HG03139 (cell line): ENCODE measurements around the gene SGTA.

Experiments used
- ATAC-seq: cut with Tn5 transposase; IDR thresholded peaks from one replicate; pipeline ENCODE4 v1.9.1; 2021; ENCODE audit not compliant: unreplicated experiment

The SGTA gene

DNA sequence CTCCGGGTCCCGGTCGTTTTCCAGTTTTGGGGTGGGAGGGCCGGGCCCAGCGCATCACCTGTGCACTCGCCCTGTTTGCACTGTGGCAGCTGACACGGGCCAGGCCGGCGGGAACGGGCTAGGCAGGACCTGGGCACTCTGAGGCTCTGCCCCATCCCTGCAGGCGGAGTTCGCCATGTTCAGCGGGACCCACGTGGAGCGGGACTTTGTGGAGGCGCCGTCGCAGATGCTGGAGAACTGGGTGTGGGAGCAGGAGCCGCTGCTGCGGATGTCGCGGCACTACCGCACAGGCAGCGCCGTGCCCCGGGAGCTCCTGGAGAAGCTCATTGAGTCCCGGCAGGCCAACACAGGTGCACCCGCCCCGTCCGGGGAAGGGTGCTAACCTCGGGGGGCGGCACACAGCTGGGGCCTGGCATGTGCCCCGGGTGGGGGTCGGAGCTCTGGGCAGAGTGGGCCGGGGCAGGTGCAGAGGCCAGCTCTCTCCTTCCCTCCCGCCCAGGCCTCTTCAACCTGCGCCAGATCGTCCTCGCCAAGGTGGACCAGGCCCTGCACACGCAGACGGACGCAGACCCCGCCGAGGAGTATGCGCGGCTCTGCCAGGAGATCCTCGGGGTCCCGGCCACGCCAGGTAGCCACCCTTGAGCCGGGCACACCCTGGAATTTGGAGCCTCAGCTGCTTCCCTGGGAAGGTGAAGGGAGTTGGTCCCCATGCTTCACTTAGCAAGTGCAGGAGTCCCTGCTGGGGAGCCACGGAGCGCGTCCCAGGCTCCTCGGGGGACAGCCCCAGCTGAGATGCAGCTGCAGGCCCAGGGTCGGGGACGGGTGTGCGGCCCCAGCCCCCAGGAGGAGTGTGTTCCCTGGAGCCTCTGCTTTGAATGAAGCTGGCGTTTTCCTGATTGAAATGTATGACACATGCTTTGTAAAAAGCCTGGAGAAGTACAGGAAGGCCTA, 27.3 kb upstream of the SGTA start:
- ATAC-seq = no peak

DNA sequence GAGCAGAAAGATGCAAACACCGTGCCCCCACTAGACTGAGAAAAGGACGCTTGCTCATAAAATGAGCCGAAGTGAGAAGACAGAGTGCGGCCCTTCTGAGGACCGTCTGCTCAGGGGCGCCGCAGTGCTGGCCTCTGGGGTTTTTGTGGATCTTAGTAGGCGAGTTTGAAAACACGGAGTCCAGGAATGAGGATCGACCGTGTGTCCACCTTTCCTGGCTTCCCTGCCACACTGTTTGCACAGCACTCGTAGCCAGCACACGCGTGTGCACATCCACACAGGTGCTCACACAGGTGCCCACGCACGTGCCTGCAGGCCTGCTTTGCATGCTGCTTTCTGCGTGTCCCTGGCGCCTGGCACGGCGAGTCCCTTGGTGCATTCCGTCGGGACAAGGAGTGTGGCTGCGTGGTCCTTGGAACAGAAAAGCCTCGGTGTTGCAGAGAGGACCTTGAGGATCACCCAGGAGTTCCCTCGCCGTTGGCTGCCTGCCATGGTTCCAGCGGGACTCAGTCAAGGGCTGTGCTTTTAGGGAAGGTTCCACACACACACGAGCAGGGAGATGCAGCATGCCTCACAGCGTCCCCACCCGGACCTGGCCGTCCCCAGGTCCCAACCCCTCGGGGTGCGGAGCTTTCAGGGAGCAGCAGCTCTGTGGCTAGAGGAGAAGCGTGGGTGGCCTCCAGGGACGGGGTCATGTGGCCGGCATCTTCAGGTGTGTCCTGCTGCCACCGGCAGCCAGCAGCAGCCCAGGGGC, 26.5 kb upstream of the SGTA start:
- ATAC-seq = no peak

DNA sequence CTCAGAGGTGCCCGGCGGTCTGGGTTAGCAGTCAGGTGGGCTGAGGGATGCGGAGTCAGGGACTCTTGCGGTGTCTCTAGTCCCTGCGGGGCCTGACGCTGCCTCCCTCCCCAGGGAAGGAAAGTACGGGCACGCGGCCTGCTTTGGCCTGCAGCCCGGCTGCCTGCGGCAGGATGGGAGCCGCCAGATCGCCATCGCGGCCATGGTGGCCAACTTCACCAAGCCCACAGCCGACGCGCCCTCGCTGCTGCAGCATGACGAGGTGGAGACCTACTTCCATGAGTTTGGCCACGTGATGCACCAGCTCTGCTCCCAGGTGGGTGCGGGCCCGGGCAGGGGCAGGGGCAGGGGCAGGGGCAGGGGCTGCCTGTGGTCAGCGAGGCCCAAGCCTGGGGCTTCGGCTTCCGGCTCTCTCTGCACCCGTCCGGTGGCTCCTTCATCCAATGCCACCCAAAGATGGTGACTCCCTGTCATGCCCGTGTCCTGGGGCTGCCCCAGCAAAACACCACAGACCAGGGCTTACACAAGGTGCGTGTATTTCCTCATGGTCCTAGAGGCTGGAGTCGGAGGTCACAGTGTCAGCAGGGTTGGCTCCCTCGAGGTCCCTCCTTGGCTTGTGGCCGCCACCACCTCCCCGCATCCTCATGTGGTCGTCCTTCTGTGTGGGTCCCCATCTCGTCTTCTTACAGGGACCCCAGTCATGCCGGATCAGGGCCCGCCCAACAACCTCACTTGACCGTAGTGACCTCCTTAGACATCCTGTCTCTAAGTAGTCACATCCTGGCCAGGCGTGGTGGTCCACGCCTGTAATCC, 25.3 kb upstream of the SGTA start:
- ATAC-seq = no peak

DNA sequence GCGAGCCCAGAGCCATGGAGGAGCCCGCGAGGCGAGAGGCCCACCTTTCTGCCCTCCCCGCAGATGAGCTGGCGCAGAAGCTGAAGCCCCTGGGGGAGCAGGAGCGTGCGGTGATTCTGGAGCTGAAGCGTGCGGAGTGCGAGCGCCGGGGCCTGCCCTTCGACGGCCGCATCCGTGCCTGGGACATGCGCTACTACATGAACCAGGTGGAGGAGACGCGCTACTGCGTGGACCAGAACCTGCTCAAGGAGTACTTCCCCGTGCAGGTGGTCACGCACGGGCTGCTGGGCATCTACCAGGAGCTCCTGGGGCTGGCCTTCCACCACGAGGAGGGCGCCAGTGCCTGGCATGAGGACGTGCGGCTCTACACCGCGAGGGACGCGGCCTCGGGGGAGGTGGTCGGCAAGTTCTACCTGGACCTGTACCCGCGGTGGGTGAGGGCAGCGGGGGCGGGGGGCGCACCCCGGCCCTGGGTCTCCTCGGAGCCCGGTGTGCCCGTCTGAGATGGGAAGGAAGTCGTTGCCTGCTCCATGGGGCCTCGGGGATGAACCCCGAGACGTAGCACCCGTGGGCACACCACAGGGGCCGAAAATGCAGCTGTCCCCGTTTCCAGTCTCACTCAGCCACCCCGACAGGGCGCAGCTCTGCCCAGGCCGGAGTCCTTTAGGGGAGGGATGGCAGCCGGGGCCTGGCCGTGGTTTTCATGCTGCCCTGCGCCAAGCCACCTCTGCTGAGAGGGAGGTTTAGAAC, 24.5 kb upstream of the SGTA start:
- ATAC-seq = no peak

DNA sequence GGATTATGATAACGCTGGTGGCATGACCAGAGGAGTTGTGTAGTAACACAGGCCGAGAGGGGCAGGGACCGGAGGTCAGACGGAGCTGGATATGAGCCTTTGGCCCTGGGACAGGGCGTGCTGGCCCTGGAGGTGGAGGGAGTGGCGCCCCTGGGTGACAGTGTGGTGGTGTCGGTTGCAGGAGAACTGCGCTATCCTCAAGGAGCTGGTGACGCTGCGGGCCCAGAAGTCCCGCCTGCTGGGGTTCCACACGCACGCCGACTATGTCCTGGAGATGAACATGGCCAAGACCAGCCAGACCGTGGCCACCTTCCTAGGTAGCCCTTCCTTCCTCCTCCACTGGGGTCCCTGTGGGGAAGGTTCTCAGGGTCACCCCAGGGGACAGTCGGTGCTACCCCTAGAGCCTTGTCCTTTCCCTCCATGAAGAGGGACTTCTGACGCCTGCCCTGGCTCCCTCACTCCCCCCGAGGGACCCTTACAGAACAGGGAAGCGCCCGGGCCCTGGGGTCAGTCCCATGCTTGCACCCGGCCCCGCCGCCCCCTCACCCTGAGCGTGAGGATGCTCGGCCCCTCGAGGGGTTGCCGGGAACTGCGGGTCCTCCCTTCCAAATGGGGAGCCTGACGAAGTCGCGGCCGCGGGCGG, 23.8 kb upstream of the SGTA start:
- ATAC-seq = no peak

DNA sequence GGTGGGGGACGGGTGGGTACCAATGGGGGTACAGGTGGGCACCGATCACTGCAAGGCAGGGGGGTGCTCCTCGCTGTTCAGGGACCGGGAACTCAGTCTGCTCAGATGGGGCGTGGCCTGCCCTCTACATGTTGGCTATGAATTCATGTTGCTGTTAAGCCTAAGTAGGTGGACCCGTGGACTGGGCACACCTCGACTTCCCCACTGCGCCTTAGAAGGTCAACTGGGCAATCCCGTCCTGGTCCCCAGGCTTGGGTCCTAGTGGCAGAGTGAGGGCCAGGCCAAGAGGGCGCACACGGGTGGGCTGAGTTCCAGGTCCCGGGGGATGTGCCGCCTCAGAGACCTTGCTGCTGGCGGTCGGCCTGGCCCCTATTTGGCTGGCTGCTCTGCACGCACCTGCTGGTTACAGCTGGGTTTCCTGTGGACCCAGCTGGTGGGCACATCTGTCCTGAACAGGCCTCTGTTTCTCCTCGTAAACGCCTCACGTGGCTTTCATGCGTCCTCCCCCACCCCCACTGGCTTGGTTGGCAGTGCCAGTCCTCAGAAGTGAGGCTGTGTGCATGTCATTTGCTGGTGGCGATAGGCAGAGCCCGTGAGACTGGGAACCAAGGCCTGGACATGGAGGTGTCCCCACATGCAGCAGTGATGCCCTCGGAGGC, 23.0 kb upstream of the SGTA start:
- no peak for ATAC-seq

DNA sequence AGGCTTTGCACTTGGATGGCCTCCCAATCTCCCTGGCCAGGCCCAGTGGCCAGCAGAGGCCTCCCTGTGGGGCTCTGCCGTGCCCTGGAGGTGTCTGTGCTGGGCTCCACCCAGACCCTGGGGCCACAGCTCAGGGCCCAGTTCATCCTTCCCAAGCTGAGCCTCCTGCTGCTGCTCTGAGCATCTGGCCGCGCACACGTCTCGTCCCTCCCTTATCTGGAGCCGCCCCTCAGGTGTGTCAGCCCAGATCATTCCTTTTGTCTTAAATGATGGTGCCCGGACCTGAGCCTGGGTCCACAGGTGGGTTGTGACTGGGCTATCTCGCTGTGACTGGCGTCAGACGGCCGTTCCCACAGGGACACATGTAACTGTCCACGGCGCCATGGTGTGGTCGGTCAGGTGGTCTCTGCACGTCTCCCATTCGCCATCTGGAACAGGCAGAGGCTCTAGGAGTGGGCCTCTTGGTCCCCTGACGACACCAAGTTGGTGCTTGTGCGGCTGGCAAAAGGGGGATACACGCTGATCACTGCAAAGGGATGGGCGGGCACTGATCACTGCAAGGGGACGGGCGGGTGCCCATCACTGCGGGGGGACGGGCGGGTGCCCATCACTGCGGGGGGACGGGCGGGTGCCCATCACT, 22.3 kb upstream of the SGTA start:
- ATAC-seq = no peak

DNA sequence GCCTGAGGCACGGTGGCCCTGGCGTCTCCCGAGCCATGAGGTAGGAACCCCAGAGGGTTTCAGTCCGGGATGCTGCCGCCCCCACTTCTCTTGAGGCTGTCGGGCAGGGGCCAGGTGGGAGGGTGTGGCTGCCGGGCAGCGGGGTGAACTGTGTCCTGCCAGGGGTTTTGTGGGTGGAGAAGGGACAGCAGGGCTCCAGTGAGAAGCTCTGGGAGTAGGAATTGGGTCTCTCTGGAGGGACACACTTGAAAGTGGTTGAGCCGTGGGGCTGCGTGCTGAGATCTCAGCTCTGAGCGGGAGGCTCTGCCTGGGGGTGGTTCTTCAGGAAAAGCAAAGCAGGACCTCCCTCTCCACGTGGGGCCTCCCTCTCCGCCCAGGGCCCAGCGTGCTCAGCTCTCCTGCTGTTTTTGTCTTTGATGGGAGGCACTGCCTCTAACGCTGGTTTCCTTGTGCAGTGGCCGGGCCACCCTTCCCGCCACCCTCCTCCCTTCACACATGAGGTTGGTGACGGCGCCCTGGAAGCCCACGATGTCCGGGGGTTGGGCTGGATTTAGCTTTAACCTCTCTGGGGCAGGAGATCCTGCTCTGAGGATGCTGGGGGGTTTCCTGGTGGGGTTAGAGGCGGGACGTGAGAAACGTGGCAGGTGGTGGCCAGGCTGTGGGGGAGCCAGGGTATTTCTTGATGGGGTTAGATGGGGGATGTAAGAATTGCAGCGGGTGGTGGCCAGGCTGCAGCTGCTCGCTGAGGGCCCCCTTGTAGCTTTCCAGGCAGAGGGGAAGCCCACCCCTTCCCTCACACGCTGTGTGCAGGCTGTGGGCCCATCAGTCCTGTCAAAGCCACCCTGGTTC, 21.3 kb upstream of the SGTA start:
- ATAC-seq = no peak

DNA sequence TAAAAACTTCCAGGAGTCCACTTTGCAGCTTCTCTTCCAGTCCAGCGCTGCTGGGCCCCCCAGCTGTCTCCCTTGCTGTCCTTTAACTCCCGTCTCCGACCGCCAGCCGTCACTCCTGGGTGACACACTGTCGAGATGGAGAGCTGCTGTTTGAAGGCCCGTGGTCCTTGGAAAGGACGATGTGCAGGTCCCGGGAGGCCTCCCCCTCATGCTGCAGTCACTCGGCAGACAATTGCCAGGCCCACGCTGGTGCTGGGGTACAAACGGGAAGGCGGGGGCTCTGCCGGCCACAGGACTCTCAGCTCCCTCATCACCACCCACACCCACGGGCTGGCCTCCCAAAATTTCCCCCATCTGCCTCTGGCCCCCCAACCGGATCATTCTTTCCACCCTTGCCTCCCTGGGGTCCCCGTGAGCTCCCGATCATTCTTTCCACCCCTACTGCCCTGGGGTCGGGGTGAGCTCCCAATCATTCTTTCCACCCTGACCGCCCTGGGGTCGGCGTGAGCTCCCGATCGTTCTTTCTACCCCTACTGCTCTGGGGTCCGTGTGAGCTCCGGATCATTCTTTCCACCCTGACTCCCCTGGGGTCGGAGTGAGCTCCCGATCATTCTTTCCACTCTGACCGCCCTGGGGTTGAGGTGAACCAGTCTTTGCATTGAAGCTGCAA, 20.5 kb upstream of the SGTA start:
- no peak for ATAC-seq

DNA sequence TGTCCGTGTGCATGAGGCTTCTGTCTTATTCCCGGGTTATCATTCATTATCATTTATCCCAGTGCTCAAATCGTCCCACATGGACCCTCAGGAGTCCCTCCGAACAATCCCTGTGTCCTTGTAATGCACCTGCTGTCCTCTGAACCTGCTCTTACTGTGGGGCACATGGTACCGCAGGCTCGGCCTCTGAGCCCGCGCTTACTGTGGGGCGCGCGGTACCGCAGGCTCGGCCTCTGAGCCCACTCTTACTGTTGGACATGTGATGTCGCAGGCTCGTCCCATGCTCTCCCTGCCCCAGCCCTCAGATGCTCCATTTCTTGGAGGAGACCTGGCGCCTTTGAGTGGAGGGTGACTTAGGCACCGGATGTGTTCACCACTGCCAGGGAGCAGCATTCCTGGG, 19.8 kb upstream of the SGTA start:
- ATAC-seq = no peak

DNA sequence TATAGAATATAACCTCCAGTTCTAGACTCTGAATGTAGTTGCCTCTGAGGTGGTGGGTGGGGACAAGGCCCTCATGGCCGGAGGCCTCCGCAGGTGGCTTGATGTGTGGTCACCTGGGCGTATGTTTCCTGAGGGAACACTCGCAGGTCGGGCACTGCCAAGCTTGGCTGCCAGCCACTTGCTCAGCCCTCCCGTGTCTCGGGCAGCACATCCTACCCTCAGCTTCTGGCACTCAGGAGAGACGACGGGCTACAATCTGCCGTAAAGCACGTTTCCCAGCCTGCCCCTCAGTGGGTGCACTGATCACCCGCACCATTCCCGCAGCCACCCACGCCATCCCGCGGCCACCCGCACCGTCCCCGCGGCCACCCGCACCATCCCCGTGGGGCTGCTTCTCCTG, 17.4 kb upstream of the SGTA start:
- no peak for ATAC-seq

DNA sequence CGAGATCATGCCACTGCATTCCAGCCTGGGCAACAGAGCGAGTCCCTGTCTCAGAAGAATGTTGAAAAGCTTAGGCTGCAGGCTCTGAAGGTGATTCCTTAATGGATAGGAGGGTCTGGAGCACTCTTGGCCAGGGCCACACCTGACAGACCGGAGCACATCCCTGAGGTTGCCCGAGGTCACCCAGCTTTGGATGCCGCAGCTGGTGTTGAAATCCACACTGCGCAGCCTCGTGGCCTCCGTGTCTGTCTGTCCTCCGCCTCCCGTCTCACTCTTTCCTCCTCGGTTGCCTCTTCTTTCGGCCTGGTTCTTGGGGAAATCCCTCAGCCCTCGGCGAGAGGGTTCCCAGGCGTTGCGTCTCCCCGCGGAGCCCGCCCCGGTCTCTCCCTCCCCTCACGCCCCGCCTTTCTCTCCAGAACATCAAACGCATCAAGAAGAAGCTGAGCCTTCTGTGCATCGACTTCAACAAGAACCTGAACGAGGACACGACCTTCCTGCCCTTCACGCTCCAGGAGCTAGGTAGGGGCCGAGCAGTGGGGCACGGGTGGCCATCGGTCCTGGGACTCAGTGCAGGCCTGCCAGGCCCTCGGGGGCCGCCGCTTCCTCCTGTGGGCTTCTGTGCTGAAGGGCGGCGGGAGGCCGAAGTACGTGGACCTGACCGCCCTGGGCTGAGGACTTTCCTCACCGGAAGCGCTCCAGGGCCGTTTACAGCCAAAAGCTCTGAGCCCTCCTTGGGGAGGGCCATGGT, 16.4 kb upstream of the SGTA start:
- ATAC-seq = no peak

DNA sequence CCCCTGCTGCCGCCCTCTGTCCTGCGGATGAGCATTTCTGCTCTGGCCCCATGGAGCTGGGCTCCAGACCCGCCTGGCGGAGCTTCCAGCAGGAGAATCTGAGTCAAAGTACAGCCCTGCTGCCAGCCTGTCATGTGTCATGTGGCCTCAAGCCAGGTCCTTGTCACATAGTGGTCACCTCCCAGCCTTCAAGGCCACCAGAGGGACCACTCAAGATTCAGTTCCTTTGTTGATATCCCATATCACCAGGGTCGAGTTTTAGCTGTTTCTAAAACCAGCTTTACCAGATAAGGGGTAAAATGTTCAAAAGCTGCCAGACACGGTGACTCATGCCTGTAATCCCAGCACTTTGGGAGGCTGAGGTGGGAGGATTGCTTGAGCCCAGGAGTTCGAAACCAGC, 15.7 kb upstream of the SGTA start:
- no peak for ATAC-seq

DNA sequence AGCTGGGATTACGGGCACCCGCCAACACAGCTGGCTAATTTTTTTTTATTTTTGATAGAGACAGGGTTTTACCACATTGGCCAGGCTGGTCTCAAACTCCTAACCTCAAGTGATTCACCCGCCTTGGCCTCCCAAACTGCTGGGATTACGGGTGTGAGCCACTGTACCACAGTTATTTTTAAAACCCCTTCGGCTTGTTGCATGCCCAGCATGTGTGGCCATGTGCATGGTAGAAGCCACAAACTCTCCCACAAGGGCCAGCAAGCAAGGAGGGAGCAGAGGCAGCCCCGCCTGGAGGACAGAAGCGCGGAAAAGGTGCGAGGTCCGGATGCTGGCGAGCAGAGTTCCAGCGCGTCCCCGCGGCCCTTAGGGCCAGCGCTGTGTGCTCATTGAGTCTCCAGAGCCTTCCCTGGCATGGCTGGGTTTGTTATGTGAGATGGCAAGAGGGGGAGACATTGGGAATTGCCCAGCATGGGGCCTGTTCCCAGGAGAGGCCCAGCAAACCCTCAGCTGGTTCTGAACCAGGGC, 15.1 kb upstream of the SGTA start:
- no peak for ATAC-seq

DNA sequence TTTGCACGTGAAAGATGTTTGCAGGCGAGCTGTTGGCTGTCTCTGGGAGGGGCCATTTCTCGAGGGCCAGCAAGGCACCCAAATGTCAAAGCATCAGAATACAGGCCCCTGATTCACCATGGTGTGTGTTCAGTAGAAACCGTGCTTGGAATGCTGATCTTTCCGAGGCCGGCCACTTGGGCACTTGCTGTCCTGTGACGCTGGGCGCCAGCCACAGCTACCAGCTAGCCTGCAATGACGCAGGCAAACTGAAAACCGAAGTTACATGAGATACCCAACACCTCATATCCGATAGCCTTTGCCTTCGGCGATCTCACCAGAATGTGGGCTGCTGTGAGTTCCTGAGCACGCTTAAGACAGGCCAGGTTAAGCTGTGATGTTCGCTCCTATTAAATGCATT, 14.2 kb upstream of the SGTA start:
- ATAC-seq = no peak

DNA sequence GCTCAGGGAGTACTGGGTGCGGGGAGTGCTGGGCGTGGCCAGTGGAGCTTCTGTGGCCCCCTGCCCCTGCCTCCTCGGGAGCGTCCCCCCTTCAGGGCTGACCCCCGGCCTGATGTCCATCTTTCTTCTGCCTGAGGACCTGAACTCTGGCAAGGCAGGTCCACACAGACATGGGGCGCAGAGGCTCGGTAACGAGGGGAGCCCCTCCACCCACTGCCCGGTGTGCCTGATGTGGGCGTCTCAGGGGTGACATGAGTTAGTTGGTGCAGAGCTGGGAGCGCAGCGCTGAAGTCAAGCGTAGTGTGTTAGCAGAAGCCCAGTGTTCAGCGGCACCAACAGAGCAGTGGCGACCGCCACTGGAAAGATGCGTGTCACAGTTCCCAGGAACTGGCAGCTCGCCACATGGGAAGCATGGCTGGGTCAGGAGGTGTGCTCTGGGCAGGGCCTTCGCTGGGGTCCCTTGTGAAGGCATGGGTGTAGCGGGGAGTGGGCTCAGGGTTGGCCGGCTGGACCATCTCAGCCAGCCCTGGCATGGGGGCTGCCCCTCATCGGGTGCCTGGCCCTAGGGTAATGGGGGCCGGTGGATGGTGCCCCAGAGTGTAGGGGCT, 13.7 kb upstream of the SGTA start:
- ATAC-seq = no peak
